GM18526 (cell line): Measurements from ENCODE around the gene FAM43B.

Experiments
- POLR2A ChIP-seq: IDR thresholded peaks from 3 replicates; pipeline ENCODE4 v1.6.1; 2011; ENCODE audit not compliant: insufficient read length; ENCODE audit errors: extremely low read depth

FAM43B gene

DNA sequence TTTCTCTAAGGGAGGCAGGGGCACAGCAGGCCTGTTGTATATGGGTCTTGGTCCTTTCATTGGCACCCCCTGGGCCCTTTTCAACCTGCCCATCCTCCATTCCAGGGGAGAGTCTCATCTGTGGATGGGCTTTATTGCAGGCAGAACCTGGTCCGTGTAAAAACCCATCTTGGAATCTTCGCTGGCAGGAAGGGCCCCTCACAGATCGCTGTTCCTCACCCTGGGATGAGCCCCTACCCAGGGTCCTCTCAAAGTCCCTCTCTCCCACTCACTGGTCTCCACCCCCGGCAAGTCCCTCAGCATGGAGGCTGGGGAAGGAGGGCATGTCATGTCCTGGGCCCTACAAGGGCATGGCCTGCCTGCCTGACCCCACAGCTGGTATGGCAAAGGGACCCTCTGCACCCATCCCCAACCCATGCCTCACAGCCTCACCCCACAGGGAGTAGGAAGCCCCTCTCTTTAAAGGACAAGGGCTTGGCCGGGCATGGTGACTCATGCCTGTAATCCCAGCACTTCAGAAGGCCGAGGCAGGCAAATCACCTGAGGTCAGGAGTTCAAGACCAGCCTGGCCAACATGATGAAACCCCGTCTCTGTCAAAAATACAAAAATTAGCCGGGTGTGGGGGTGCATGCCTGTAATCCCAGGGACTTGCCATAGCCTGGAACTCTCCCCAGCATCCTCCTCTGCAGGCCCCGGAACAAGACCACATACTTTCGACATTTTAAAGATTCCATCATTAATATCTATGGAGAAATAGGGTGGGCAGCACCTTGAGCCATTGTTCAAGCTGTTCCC lies 23.4 kb downstream of the FAM43B start:
- TF ChIP-seq POLR2A, result no peak

DNA sequence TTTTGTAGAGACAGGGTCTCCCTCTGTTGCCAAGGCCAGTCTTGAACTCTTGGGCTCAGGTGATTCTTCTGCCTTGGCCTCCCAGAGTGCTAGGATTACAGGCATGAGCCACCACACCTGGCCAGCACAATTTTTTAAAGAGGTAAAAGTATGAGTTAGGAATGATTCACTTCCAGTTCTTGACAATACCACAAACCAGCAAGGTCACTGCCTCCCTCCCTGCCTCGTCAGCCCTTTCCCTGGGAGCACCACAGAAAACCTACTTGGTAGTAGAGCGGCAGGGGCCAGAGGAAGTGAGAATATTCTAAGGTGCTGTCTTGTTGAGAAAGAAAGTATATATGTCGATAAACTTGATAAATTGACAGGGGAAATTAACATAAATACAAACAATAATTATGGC lies 25.7 kb downstream of the FAM43B start:
- TF ChIP-seq POLR2A, result no peak

DNA sequence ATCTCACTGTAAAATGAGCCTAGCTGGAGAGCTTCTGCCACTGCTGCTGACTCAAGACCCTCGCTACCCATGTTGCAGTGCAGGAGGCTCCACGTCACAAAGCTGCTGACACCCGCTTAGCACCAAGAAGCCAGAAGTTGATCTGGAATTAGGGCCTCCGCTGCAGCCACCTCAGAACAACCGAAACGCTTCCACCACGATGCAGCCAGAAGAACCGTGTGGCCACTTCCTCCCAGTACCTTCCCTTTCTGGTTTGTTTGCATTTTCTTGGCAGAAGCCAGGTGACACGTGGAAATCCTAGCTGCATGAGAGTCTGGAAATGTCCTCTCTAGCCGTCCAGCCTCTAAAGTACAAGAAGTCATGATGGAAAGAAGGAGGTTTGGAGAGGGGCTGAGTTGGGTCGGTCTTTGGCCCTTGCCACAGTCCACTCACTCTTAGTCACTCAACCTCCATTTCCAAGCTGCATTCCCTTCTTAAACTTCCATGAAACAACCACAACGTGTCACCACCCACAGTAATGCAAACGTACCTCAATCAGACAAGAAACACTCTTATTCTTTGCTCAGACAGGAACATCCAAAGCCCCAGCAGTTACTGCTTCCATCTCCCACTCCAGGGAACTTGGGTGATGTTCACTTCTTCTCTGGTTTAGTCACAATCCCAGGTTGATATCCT lies 26.5 kb downstream of the FAM43B start:
- no peak for TF ChIP-seq POLR2A

DNA sequence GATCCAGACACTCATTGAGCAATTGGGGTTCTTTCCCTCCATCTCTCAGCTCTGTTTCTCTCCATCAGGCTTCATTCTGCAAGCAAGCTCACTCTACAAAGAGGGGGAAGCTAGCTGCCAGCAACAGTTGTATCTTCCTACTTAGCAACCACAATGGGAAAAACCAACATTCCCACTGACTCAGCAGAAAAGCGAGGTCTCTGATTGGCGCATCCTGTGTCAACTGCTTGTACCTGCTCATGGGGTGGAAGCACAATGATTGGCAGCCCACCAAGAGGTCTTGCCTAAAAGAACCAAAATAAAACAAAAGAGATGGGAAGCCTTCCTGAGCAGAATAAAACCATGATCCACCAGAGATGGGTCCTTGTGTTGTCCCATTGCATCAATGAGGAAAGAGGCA lies 32.5 kb downstream of the FAM43B start:
- TF ChIP-seq POLR2A, result no peak

DNA sequence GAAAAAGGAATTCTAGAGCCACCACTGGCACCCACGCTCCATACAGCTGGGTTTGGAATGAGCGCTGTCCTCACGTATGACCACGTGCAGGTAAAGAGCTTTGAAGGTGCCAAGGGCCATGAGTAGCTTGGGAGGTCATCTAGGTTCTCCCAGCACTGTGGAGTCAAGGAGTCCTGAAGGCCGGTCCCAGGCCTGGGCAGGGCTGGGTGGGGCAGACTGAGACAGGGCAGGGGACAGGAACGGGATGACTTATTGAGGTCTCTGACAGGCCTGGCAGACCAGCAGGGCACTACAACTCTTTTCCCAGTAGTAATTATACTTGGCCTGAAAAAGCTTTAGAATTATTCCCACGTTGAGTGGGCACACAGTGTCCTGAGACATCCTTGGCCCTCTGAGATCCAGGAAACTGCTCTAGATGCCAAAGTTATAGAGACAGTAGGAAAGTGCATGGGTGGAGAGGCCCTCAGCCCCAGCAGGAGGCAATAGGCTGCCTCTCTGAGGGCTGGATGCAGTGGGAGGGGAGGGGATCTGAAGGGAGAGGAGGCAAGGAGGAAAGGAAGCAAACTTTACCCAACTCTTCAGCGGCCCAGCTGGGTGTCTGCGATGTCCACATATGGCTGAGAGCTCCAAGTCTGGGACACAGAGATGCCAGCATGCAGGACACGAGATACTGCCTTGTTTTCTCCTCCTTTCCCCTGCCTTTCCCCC lies 34.7 kb downstream of the FAM43B start:
- no peak for TF ChIP-seq POLR2A

DNA sequence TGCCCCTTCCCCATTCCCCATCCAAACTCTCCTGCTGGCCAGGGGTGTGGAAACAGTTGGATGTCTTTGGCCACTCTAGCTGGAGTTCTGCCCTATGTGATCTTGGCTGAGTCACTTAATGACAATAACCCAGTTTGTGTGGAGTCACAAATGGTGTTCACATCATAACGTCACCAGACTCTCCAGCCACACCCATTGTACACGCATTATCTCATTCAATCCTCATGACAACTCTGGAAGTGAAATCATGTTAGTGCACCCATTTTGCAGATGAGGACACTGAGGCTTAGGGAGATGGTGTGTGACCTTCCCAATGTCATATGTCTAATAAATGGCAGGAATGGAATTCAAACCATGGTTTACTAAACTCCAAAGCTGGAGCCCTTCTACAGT lies 35.3 kb downstream of the FAM43B start:
- TF ChIP-seq POLR2A, result no peak

DNA sequence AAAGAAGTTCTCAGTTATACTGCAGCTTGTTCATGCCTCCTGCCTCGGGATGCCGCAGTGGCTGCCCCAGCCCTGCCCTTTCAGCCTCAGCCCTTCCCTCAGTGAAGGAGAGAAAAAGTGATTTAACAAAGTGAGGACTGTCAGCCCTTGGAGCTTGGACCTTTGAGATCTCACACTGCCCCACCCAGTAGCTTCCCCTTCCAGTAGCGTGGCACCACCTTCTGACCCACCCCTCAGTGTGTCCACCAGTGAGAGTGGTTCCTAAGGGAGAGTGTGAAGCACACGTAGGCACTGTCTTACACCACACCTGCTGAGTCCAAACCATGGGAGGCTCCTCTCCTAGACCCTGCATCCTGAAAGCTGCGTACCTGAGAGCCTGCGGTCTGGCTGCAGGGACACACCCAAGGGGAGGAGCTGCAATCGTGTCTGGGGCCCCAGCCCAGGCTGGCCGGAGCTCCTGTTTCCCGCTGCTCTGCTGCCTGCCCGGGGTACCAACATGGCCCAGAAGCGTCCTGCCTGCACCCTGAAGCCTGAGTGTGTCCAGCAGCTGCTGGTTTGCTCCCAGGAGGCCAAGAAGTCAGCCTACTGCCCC lies 36.4 kb downstream of the FAM43B start, which contains the start of gene CDA:
TSS of gene CDA (plus strand) at position 464 of the 592 bp plus-strand sequence. CDS start at position 497, 33 bp downstream.
- no peak for TF ChIP-seq POLR2A

DNA sequence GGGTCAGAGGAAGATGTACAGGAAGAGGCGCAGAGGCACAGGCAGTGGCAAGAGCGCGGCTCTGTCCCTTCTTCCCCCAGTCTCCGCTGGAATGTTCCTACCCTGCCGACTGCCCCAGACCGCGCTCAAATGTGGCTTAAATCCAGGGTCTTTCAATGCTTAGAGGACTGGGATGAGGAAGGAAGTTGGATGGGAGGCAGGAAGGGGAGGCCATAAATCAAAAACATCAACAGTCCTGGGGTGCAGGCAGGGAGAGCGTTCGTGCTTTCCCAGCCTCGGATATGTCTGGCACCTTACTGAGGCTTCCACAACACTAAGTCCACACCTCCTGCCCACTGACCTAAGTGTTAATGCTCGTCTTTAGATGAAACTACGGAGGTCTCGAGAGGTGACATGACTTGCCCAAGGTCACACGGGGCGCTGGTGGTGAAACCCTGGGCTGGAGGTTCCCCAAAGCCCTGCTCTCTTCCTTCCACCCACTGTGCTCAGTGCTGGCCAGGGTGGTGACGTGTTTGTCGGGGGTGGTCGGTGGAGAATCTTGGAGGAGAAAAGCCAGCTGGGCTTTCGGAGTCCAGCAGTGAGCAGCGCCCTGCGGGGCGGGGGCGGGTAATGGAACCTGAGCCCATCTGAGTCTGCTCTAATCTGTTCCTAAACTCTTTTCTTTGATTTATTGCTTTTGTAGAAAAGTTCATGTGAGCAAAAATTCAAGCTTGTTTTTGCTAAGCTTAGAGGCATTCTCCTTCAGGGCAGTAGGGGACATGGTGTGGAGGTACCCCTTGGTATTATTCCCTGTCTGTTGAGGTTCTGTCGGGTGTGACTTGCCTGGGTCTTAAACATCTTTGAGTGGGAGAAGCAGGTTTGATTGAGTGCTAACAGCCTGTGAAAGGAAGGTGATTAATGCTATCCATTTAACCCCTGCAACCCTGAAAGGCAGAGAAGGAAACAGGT lies 37.2 kb downstream of the FAM43B start:
- TF ChIP-seq POLR2A, result no peak

DNA sequence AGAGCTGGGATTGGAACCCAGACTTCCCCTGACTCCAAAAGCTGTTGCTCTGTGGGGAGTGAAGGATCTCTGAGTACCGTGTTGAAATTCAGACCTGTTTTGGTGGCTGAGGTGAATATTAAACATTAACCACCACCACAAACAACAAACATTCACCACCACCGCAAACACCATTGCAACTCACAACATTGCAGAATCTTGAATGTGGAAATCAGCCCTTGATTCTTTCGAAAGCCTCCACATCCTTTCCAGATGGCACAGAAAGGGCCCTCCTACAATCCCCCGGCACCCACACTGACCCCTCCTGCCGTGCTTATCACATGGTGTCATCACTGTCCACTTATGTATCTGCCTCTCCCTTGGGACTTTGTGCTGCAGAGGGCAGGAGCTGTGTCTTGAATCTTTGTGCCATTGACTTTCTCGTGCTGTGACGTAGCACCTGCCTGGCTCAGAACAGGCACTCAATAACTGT lies 38.0 kb downstream of the FAM43B start:
- no peak for TF ChIP-seq POLR2A

DNA sequence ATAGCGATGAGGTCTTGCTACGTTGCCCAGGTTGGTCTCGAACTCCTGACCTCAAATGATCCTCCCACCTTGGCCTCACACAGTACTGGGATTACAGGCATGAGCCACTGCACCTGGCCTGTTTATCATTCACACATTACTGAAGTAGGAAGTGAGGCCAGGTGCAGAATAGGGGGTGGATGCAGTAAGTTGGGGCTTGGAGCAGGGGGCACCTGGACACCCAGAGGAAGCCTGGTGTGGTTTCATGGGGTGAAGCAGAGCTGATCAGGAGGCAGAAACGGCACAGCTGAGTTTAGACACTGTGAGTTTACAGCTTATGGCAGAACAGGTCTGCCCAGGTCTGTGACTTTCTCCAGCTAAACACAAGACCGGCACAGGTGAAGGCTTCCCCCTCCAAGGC lies 41.4 kb downstream of the FAM43B start:
- TF ChIP-seq POLR2A, result no peak

DNA sequence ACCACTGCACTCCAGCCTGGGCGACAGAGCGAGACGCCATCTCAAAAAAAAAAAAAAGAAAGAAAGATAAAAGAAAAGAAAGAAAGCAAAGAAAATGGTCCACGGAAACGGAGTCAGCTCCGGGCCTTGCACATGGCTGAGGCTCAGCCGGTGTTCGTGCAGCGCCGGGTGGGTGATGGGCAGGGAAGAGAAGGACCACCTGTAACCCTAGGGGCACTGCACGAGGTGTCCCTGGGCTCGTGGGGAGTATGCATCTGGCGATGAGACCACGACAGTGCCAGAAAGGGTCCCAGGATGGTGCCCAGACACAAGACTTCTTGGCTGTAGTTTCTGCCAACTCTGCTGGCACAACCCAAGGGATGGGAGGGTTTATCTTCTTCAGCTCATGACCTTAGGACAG lies 42.4 kb downstream of the FAM43B start:
- TF ChIP-seq POLR2A, result no peak

DNA sequence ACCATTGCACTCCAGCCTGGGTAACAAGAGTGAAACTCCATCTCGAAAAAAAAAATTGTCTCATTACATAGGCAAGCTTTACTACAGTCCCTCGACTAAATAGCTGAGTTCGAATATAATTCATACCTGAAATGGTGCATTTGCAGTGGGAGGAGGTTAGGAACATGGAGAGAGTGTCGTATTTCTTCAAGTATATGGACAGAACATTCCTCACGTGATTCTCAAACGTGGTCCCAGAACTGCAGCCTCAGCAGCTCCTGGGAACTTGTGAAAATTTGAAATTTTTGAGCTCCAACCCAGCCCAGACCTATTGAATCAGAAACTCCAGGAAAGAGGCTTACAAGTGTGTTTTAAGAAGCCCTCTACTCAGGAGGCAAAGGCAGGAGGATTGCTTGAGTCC lies 43.7 kb downstream of the FAM43B start:
- TF ChIP-seq POLR2A, result no peak

DNA sequence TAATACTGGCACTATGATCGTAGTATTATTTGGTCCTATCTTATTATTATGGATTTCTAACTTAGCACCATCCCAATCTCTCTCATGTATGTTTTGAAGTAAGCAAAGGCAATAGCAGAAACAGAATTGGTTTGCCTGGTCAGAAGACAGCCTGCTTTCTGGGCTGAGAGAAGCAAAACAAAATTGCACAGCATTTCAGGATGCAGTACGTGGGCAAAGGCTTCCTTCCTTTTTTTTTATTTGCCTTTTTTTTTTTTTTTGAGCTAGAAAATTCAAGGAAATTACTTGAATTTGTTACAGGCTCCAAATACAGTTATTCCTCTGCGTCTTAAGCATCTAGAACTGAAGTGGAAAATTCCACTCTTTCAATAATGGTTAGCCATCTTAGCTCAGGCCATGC lies 45.3 kb downstream of the FAM43B start:
- no peak for TF ChIP-seq POLR2A

DNA sequence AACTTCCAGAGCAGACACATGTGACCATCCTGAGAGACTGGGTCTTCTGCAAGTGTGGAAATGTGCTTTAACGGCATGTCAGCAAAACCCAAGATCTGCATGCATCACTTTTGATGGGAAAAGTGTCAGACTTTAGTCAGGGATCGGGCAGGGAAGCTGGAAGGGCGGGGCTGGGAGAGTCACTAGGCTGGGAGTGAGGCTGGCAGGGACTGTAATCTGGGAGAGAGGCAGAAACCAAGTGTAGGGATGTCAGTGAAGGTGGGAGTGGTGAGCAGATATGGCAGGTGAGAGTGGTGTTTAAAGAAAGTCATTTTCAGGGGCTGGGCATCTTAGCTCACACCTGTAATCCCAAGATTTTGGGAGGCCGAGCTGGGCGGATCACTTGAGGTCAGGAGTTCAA lies 47.8 kb downstream of the FAM43B start:
- TF ChIP-seq POLR2A, result no peak
